GM19452 (cell line): ENCODE results near the gene FOSL1.

Experiments
- ATAC-seq: cut with Tn5 transposase; IDR thresholded peaks from one replicate; pipeline ENCODE4 v1.9.1; 2021; ENCODE audit not compliant: unreplicated experiment

Gene FOSL1

DNA sequence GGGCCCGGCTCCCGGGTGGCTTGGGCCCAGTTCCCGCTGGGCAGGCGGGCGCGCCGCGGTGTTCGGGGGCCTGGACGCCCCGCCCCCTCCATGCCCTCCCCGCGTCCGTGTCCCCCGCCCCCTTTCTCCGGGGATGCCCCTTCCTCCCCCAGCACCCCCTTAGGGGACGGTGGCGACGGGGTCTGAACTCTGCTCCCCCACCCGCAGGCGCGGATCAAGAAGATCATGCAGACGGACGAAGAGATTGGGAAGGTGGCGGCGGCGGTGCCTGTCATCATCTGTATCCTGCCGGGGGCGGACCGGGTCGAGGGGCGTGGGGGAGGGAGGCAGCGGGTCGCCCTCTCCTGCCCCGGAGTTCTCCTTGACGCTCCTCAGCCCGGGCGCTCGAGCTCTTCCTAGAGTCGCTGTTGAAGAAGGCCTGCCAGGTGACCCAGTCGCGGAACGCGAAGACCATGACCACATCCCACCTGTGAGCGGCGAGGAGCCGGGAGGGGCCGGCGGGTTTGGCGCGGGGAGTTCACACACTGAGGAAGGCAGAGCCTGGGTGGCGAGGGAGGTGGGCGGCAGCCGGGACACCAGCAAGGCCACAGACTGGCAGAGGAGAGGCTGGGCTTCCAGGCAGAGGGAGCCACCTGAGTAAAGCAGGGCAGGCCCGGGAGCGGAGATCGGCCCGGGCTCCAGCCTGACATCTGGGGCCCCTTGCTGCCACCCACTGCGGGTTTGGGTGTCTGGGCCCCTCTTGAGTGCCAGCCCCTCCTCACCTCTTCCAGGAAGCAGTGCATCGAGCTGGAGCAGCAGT is 19.6 kb upstream of the FOSL1 start:
- ATAC-seq = peak; percentile 46

DNA sequence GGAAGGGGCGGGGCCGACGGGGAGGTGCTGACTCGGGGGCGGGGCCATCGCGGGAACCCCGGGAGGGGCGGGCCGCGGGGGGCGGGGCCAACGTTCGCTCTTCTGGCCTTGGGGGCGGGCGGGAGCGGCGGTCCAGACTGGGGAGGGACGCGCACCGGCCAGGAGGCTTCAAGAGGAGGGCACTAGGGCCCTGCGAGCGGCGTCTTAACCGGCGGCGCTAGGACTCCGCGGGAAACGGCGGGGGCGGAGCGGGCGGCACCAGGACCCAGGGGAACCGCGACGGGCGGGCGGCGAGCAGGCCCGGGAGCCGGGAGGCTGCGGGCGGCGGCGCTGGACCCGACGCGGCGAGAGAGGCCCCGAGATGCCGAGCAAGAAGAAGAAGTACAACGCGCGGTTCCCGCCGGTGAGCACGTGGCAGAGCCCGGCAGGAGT is 19.0 kb upstream of the FOSL1 start, which contains the start of gene DRAP1:
Gene DRAP1 (plus strand): TSS at position 286 of the 432 bp plus-strand sequence. CDS start 76 bp downstream, at position 362.
- peak; percentile 79 for ATAC-seq

DNA sequence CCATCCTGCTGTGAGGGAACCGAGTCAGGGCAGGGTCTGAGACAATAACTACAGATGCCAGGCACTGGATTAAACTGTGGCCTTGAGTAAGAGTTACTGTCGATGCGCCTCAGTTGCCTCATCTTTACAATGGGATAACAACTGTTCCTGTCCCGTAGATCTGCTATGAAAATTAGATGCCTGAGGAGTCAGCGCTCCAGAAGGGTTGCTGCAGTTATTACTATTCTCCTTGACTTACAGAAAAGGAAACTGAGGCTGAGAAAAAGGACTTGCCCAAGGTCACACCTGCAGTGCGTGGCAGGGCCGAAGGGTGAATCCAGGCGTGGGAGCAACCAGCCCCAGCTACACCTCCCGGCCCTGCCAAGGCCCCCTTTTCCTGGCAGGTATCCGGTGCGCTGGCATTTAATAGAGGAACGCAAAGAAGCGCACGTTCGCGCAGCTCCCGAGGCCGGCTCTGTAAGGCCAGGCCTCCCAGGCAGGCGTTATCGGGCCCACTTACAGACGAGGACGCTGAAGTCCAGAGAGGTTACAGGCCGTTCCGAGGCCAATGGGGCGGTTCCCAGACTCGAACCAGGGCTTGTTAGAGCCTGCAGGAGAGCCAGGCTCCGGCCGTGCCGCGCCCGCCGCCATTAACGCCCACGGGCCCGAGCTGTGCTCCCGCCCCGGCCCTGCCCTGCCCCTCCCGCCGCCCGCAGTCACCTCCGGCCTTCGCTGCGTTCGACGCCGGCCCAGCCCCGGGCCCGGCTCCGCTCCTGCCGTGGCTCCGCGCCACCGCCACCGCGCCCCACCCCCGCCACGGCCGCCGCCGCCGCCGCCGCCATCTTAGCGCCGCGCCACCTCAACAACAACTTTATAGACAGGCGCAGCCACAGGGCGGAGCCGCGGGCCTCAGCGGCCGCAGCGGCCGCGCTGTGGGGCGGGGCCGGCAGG is 18.3 kb upstream of the FOSL1 start, which contains the start of gene C11orf68:
Gene C11orf68 (minus strand): TSS at position 852 of the 930 bp plus-strand sequence. CDS start 31 bp downstream, at position 821.
- ATAC-seq = peak; percentile 41

DNA sequence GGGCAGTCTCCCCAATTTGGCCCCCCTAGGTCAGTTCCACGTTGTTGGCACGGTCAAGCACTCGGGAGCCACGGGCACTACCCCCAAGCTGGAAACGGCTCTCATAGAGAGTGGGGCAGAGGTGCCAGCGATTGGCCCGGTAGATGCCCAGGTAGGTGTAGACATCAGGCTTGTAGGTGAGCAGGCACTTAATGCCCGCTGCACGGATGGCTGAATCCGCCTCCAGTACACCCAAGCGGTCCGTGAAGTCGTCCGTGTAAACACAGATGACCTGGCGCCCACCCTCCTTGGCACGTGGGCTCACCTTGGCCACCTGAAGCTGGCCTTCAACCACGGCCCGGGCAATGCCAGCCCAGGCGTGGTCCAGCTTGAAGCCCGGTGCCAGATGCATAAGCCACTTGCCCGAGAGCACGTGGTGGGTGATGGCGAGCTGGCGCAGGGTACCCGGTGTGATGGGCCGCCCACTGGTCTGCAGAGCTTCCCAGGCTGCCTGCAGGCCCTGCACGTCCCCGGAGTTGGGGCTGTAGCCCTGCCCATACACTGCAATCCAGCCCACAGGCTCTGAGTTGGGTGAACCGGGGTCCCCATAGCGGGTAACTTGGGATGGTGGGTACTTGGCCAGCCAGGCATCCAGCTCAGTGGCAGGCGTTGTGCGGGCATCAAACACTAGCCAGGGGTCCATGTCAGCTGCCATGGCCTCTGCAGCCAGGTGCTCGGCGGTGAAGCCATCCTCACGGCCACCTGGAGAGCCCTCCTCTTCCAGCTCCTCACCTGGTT is 17.4 kb upstream of the FOSL1 start:
- ATAC-seq = no peak

DNA sequence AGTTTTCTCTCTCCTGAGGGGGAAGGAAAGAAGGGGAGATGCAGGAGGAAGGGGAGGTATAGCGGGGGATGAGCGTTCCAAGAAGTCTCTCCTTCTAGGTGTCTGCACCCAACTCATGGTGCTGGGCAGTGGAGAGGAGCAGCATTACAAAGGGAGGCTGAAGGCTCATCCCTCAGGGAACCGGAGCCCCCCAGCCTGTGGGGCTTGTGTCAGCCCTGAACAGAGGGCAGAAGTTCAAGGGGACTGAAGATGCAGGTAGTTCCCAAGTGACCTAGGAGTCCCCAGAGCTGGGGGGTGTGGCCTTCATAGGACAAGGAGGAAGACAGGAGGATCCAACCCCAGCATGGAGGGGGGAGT is 16.9 kb upstream of the FOSL1 start:
- ATAC-seq = no peak

DNA sequence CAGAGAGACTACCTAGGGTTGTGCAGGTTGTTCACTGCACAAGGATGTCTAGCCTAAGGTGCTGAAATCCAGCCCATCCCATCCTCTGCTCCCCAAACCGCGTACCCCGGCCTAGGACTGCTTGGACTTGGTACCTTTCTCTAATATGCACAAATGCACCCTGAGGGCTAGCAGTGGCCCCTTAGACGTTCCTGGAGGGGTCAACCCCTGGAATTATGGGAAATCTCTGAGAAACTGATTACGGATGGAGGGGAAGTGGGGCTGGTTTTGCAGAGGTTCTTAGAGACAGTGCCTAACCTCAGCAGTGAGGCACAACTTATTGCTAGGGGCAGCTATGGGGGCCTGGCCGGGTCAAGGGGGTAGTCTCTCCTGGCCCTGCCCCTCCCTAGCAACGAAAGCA is 16.2 kb upstream of the FOSL1 start:
- ATAC-seq = no peak

DNA sequence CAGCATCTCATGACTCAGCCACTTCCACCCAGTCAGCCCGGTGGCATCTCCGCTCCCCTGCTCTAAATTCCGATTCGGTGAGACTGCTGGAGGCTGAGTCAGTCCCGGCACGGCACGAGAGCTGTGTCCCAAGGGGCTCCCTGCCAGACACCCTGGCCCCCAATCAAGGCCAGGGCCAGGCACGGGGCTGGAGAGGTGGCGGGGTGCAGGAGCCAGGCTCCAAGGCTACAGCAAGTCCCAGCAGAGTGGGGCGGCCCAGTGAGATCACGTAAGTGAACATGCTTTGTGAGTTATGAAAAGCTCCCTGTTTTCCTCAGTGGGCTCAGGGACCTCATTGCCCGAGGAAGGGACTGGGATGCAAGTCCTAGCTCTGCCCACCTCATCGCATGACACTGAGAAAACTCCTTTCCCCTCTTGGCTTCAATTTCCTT is 15.6 kb upstream of the FOSL1 start:
- ATAC-seq = no peak

DNA sequence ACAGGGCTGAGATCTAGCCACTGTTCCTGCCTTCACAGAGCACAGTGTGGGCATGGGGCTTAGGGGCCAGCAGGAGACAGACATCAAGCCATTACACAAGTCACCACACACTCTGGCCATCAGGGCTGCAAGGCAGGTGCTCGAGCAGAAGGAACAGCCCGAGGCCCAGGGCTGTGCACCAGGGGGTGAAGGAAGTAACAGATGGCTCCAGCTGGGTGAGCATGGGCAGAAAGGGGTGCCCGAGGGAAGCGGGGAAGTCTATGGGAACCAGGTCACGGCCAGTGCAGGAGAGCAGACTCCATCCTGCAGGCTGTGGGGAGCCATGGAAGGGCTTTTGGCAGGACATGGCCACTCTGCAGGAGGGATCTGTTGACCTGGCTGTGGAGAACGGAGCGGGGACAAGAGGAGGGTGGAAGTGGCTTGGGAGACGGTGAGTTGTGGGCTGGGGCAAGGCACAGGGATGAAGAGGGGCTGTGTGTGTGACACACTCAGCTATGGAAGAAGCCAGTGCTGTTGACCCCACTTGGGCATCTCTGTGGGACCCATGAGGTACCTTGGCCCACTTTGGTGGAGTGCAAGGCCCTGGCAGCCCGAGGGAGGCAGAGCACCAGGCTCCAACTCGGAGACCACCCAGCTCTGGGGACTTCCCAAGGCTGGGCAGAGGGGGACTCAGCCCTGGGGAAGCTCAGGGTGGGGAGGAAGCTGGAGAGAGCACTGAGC is 15.1 kb upstream of the FOSL1 start:
- ATAC-seq = no peak

DNA sequence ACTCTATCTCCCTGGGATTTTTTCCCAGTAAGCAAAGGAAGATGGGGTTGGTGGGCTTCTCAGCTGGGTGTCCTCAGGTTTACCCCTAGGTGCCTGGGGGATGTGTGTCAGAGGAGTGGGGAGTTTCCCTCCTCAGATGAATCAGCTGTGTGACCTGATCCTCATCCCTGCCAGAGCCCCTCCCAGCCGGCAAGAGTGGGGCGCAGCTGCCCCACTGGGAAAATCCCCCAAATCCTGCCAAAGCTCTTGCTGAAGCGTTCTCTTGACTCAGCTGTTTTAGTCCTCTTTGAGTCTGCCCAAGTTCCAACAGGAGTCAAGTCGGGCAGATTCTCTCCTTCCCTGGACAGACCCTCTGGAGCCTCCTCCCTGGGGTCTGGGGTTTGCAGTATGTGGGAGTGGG is 12.7 kb upstream of the FOSL1 start:
- no peak for ATAC-seq

DNA sequence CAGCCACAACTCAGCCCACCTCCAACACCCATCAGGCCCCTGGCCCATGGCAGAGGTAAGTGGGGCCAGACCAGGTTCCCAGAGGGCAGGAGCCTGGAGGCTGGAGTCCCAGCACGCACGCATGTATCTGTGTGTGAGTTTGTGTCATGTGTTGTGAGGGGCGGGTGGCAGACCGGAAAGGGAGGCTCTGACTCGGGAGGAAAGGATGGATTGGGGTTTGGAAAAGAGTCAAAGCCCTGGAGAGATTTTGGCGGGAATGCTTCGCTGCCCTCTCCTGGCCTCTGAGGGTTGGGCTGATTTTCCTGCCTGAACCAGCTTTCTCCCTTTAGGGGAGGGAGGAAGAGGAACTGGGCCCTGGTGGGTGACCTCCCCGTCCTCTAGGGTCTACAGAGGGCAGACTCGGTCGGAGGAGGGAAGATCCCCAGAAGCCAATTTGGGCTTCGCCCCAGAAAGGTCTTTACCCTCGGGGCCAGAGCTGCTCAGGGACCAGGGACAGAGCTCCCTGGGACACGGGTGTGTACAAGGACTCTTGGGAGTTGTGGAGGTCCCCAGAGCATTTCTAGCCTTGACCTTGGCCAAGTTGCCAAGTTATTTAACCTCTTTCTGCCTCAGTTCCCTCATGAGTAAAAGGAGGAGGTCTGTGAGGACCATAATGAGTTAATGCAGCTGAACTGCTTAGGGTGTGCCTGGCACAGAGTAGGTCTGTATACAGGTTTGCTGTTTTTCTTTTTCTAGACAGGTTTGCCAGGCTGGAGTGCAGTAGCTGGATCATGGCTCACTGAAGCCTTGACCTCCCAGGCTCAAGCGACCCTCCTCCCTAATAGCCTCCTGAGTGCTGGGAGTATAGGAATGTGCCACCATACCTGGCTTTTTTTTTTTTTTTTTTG is 11.7 kb upstream of the FOSL1 start:
- ATAC-seq = no peak

DNA sequence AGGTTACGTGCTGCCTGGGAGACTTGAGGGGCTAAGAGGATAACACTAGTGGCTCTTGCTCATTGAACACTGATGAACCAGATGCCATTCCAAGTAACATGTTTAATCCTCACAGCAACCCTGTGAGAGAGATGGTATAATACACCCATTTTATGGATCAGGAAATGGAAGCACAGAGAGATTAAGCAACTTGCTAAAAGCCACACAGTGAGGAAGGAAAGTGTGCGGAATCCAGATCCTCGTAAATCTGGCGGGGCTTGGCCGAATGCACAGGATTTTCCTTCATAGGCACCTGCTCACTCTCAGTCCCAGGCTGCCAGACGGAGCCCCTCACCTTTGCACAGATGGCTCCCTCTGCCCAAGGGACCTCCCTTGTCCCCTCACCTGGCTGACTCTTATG is 7.7 kb upstream of the FOSL1 start:
- ATAC-seq = no peak

DNA sequence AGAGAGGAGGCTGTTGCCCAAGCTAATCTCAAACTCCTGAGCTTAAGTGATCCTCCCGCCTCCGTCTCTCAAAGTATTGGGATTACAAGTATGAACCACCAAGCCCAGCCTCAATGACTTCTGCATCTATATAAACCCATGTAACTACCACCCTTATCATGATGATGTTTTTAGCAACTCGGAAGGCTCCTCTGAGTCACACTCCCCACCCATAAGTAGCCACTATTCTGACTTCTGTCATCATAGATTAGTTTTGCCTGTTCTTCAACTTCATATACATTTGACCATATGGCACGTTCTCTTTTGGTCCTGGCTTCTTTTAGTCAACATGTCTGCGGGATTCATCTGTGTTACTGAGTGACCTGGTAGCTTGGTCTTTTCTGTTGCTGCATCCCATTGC is 6.4 kb upstream of the FOSL1 start:
- ATAC-seq = no peak

DNA sequence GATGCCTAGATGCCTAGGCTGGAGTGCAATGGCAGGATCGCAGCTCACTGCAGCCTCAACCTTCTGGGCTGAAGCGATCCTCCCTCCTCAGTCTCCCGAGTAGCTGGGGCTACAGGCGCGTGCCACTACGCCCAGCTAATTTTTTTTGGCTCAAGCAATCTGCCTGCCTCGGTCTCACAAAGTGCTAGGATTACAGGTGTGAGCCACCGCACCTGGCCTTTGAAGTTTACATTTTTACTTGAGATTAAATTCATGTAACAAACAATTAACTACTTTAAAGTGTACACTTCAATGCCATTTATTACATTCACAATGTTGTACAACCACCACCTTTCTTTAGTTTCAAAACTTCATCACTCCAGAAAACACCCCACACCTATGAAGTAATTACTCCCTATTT is 3.5 kb upstream of the FOSL1 start:
- ATAC-seq = no peak

DNA sequence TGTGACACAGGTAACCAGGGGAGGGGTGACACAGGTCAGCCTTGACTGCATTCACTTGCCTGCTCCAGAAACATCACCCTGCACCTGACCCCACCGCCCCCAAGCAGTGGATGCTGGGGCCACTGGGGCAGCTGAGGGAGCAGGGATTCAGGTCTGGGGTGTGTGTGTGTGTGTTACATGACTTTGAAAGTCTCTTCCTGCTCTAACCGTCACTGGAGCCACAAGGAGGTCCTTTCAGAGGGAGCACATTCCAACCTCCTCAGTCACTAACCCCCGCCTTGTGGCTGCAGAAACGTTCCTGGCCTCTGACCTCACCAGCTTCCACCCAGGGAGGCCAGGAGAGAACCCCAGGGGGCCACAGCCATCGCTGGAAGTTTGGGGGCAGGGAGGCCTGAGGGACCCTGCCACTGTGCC is 2.9 kb upstream of the FOSL1 start:
- ATAC-seq = no peak

DNA sequence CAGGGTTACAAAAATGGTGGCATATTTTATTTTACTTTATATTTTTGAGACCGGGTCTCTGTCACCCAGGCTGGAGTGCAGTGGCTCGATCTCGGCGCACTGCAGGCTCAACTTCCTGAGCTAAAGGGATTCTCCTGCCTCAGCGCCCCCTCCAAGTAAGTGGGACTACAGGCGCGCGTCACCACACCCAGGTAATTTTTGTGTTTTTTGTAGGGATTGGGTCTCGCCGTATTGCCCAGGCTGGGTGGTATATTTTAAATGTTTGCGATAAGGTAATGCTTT is 652 bp upstream of the FOSL1 start:
- no peak for ATAC-seq

DNA sequence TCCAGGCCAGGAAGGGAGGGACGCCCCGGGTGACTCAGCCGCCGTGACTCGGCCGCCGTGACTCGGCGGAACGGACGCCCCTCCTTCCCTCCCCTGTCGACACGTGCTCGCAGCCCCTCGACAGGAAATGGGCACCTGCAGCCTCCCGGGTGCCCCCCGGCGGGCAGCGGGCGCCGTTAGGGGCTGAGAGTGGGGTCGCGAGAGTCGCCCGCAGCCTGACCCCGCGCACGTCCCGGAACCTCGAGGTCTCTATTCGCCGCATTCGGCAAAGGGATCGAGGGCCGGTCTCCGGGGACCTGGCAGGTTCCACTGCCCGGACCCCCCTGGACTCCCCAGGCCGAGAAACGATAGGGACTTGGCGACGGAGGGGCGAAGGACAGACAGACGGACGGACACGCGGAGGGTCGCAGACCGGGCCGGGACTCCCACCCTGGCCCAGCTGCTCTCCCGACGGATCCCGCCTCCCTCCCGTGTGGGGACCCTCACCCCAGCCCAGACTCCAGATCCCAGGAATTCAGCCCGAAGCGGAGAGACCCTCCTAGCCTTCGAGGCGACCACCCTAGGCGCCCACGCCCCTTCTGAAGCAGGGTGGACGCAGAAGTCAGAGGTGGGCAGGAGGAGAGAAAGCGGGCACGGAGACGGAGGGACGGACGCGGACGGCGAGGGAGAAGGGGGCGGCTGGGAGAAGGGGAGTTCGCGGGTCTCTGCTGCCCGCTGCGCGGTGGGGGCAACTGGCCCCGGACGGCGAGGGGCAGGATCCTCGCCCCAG is 648 bp downstream of the FOSL1 start:
- ATAC-seq = no peak

DNA sequence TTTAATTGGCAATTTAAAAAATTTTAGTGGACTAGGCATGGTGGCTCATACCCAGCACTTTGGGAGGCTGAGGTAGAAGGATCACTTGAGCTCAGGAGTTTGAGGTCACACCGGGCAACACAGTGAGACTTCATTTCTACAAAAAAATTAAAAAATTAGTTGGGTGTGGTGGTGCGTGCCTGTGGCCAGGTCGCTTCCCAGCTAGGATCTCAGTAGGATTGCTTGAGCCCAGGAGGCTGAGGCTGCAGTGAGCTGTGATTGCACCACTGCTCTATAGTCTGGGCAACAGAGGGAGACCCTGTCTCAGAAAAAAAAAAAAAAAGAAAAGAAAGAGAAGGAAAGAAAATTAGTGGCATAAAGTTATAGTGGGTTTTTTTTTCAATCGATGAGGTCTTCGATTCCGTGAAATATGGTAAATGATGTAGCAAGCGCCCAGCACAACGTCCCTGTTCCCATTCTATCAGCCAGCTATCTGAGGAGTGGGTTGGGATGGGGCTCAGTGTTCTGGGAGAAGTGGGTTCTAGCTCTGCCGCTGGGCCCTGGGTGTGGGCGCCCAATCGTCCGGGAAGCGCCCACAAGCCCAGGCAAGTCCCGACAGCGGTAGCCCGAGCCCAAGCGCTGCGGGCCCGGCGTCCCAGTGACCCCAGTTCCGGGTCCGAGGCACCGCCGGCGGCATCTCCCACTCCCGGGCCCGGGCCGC is 1.4 kb downstream of the FOSL1 start:
- no peak for ATAC-seq

DNA sequence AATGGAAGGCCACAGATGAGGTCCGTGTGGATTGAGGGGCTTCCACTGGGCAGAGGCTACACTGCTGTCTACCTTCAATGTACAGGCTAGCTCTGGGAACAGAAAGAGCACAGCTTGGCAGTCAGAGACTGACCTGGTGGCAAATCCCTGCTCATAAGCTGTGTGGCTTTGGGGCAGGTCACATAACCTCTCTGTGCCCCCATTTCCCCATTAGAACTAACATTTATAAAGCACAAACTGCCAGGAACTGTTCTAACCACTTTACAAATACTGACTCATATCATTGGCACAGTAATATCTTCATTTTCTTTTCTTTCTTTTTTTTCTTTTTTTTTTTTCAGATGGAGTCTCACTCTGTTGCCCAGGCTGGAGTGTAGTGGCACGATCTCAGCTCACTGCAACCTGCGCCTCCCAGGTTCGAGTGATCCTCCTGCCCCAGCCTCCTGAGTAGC is 3.1 kb downstream of the FOSL1 start:
- no peak for ATAC-seq
